K562 (cell line): Measurements from ENCODE around the gene TRMT2A.

Experiments used
- CBX2 ChIP-seq: fragments of 200-600 bp; sonication (generic); IDR thresholded peaks from one replicate; pipeline ENCODE4 v1.6.1; 2012; ENCODE audit warnings: mild to moderate bottlenecking, low read length, inconsistent platforms; ENCODE audit not compliant: insufficient read depth, poor library complexity, severe bottlenecking
- DACH1 ChIP-seq: fragments of 450-650 bp; IDR thresholded peaks from 2 replicates; pipeline ENCODE4 v1.6.1; 2018; ENCODE audit not compliant: partially characterized antibody
- RAD21 ChIP-seq, 2 experiments: fragments of 250-450 bp in 1 of 2; fragments of 450-650 bp in 1 of 2; sonication (Bioruptor Pico) in 1 of 2; formaldehyde crosslinking in 1 of 2; IDR thresholded peaks in 1 of 2; conservative IDR thresholded peaks in 1 of 2; 2 replicates each; pipeline versions ENCODE4 v1.4.0 to v1.8.0; 2020 to 2022; ENCODE audit warnings: mild to moderate bottlenecking in 2 of 2, moderate library complexity in 1 of 2
- SIN3A ChIP-seq, 2 experiments: fragments of 150-350 bp in 1 of 2; IDR thresholded peaks; 2 replicates each; pipeline ENCODE4 v1.6.1; 2011 to 2016; ENCODE audit warnings: borderline replicate concordance in 2 of 2, low read depth in 2 of 2, low read length in 2 of 2, mild to moderate bottlenecking in 2 of 2, moderate library complexity in 2 of 2; ENCODE audit not compliant: control insufficient read depth in 1 of 2
- YY1 ChIP-seq, 3 experiments: IDR thresholded peaks; 2 replicates each; pipeline ENCODE4 v1.6.1; 2011; ENCODE audit warnings: low read length in 2 of 3, mild to moderate bottlenecking in 2 of 3, moderate library complexity in 2 of 3, borderline replicate concordance in 1 of 3, control low read depth in 1 of 3, low read depth in 1 of 3; ENCODE audit not compliant: insufficient read depth in 3 of 3, insufficient replicate concordance in 2 of 3, control insufficient read depth in 1 of 3, insufficient read length in 1 of 3; ENCODE audit errors: extremely low read depth in 1 of 3
- TF ChIP-seq, protein P1 (sequence below): sonication (generic); formaldehyde crosslinking; IDR thresholded peaks from 2 replicates; pipeline ENCODE4 v1.8.1; 2023; ENCODE audit warnings: missing genetic modification reagents, mild to moderate bottlenecking, borderline replicate concordance
- TF ChIP-seq, protein P2 (sequence below), 3 experiments: IDR thresholded peaks in 2 of 3; conservative IDR thresholded peaks in 1 of 3; 2 replicates each; pipeline ENCODE4 v1.5.1; 2011 to 2012; ENCODE audit warnings: low read length in 3 of 3, mild to moderate bottlenecking in 3 of 3, control low read depth in 2 of 3, improper control_type of control experiment in 1 of 3, inconsistent platforms in 1 of 3, low read depth in 1 of 3, mixed read lengths in 1 of 3, moderate library complexity in 1 of 3; ENCODE audit not compliant: insufficient read depth in 2 of 3
- TF ChIP-seq, protein P3 (sequence below): fragments of 450-650 bp; IDR thresholded peaks from 2 replicates; pipeline ENCODE4 v1.7.0; 2016; ENCODE audit warnings: borderline replicate concordance

DNA sequence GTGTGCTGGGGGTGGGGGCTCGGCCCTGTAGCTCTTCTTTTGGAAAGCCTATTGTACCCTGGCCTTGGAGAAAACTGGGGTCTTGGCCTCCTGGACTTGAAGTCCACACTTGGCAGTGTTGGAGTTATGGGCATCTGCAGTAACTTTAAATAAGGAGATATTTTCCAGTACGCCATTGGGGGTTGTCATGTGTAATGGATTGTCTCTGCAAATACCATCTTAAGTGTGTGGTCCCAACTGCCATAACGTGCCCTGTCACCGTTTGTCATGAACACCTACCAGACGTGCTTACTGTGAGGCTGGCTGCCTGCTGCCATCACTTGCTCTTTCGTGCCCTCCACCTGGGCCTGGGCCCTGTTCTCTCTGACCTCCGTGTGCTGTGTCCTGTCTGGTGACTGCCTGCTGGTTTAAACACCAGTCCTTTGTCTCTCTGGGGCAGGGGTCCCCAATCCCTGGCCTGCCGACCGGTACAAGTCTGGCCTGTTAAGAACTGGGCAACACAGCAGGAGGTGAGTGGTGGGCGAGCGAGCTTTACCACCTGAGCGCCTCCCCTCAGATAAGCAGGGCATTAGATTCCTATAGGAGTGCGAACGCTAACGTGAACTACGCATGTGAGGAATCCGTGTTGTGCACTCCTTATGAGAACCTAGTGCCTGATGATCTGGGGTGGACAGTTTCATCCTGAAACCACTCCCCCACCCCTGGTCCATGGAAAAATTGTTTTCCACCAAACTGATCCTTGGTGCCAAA, 11.0 kb upstream of the TRMT2A start:
- TF ChIP-seq, protein P1, sequence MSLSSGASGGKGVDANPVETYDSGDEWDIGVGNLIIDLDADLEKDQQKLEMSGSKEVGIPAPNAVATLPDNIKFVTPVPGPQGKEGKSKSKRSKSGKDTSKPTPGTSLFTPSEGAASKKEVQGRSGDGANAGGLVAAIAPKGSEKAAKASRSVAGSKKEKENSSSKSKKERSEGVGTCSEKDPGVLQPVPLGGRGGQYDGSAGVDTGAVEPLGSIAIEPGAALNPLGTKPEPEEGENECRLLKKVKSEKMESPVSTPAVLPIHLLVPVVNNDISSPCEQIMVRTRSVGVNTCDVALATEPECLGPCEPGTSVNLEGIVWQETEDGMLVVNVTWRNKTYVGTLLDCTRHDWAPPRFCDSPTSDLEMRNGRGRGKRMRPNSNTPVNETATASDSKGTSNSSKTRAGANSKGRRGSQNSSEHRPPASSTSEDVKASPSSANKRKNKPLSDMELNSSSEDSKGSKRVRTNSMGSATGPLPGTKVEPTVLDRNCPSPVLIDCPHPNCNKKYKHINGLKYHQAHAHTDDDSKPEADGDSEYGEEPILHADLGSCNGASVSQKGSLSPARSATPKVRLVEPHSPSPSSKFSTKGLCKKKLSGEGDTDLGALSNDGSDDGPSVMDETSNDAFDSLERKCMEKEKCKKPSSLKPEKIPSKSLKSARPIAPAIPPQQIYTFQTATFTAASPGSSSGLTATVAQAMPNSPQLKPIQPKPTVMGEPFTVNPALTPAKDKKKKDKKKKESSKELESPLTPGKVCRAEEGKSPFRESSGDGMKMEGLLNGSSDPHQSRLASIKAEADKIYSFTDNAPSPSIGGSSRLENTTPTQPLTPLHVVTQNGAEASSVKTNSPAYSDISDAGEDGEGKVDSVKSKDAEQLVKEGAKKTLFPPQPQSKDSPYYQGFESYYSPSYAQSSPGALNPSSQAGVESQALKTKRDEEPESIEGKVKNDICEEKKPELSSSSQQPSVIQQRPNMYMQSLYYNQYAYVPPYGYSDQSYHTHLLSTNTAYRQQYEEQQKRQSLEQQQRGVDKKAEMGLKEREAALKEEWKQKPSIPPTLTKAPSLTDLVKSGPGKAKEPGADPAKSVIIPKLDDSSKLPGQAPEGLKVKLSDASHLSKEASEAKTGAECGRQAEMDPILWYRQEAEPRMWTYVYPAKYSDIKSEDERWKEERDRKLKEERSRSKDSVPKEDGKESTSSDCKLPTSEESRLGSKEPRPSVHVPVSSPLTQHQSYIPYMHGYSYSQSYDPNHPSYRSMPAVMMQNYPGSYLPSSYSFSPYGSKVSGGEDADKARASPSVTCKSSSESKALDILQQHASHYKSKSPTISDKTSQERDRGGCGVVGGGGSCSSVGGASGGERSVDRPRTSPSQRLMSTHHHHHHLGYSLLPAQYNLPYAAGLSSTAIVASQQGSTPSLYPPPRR: no peak
- TF ChIP-seq SIN3A (IDR thresholded peaks at IDR 0.05; ENCODE audit: borderline replicate concordance in 2 of 2, control insufficient read depth in 1 of 2, low read depth in 2 of 2, low read length in 2 of 2) (peak in 1 of 2 experiments; percentile 49; a peak in 1 of 4 replicates), DACH1 (no peak), CBX2 (no peak), RAD21 (CRISPR knock-in tag; conservative IDR thresholded peaks at IDR 0.05 in 1 of 2, IDR thresholded peaks at IDR 0.05 in 1 of 2) (no peak; a peak in 1 of 4 replicates), YY1 (IDR thresholded peaks at IDR 0.05; ENCODE audit: borderline replicate concordance in 1 of 3, control insufficient read depth in 1 of 3, extremely low read depth in 1 of 3, insufficient read depth in 3 of 3, insufficient read length in 1 of 3, insufficient replicate concordance in 2 of 3, low read depth in 1 of 3, low read length in 2 of 3) (no peak)
- TF ChIP-seq, protein P2, sequence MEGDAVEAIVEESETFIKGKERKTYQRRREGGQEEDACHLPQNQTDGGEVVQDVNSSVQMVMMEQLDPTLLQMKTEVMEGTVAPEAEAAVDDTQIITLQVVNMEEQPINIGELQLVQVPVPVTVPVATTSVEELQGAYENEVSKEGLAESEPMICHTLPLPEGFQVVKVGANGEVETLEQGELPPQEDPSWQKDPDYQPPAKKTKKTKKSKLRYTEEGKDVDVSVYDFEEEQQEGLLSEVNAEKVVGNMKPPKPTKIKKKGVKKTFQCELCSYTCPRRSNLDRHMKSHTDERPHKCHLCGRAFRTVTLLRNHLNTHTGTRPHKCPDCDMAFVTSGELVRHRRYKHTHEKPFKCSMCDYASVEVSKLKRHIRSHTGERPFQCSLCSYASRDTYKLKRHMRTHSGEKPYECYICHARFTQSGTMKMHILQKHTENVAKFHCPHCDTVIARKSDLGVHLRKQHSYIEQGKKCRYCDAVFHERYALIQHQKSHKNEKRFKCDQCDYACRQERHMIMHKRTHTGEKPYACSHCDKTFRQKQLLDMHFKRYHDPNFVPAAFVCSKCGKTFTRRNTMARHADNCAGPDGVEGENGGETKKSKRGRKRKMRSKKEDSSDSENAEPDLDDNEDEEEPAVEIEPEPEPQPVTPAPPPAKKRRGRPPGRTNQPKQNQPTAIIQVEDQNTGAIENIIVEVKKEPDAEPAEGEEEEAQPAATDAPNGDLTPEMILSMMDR (IDR thresholded peaks at IDR 0.05 in 2 of 3, conservative IDR thresholded peaks at IDR 0.05 in 1 of 3; ENCODE audit: insufficient read depth in 2 of 3, low read depth in 1 of 3, low read length in 3 of 3): no peak; a peak in 1 of 6 replicates
- TF ChIP-seq, protein P3, sequence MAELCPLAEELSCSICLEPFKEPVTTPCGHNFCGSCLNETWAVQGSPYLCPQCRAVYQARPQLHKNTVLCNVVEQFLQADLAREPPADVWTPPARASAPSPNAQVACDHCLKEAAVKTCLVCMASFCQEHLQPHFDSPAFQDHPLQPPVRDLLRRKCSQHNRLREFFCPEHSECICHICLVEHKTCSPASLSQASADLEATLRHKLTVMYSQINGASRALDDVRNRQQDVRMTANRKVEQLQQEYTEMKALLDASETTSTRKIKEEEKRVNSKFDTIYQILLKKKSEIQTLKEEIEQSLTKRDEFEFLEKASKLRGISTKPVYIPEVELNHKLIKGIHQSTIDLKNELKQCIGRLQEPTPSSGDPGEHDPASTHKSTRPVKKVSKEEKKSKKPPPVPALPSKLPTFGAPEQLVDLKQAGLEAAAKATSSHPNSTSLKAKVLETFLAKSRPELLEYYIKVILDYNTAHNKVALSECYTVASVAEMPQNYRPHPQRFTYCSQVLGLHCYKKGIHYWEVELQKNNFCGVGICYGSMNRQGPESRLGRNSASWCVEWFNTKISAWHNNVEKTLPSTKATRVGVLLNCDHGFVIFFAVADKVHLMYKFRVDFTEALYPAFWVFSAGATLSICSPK: no peak
